Calu3 (cell line): ENCODE data around the gene UBE2O. TPM values are rescaled to one million over a fixed set of nuclear protein-coding genes. Genes with fewer than 3 reads are reported as not detected.

Experiments
- BruUV-seq: library from RNA; stranded (reverse); fragments of 400-500 nt; replicated peaks from 2 replicates; lab custom pipeline; 2021; lab: Mats Ljungman, UMichigan
- CTCF ChIA-PET: fragments of 300-600 bp; sonication (Branson Sonifier 250); formaldehyde crosslinking; loops from one replicate; lab custom pipeline; 2022; ENCODE audit warnings: antibody characterized with exemption; lab: Charles Lee
- DNase-seq: peaks from one replicate; pipeline ENCODE4 v3.0.0; 2022
- H3K27ac Mint-ChIP-seq: one replicate; pipeline ENCODE4 v1.8.0; 2022; ENCODE audit warnings: mixed read lengths; ENCODE audit not compliant: unreplicated experiment
- H3K27me3 Mint-ChIP-seq: one replicate; pipeline ENCODE4 v1.8.0; 2022; ENCODE audit warnings: mixed read lengths; ENCODE audit not compliant: unreplicated experiment
- H3K36me3 Mint-ChIP-seq: one replicate; pipeline ENCODE4 v1.8.0; 2022; ENCODE audit warnings: mild to moderate bottlenecking, moderate library complexity, mixed read lengths; ENCODE audit not compliant: insufficient read depth, unreplicated experiment
- H3K4me1 Mint-ChIP-seq: one replicate; pipeline ENCODE4 v1.8.0; 2022; ENCODE audit warnings: mild to moderate bottlenecking, low read depth, mixed read lengths; ENCODE audit not compliant: unreplicated experiment
- H3K4me3 Mint-ChIP-seq: one replicate; pipeline ENCODE4 v1.8.0; 2022; ENCODE audit warnings: mild to moderate bottlenecking, low read depth, moderate library complexity, mixed read lengths; ENCODE audit not compliant: unreplicated experiment
- H3K9me3 Mint-ChIP-seq: one replicate; pipeline ENCODE4 v1.8.0; 2022; ENCODE audit warnings: low read depth, mixed read lengths; ENCODE audit not compliant: unreplicated experiment
- intact Hi-C: fragments of 100-400 bp; cut with micrococcal nuclease; formaldehyde crosslinking; loops from one replicate; pipeline ENCODE4 v1.10.0; 2022; ENCODE audit not compliant: unreplicated experiment
- total RNA-seq: library from RNA; stranded (reverse); gene quantifications from 2 replicates; pipeline ENCODE4 v1.2.3, GENCODE V29; 2022
- TF ChIP-seq, protein P1 (sequence below): fragments of 200-600 bp; IDR thresholded peaks from one replicate; pipeline ENCODE4 v1.8.0; 2022; ENCODE audit warnings: antibody characterized with exemption; ENCODE audit not compliant: unreplicated experiment

Gene UBE2O
- total RNA-seq, 1 experiment from 2014 or later: 29.0 TPM

DNA sequence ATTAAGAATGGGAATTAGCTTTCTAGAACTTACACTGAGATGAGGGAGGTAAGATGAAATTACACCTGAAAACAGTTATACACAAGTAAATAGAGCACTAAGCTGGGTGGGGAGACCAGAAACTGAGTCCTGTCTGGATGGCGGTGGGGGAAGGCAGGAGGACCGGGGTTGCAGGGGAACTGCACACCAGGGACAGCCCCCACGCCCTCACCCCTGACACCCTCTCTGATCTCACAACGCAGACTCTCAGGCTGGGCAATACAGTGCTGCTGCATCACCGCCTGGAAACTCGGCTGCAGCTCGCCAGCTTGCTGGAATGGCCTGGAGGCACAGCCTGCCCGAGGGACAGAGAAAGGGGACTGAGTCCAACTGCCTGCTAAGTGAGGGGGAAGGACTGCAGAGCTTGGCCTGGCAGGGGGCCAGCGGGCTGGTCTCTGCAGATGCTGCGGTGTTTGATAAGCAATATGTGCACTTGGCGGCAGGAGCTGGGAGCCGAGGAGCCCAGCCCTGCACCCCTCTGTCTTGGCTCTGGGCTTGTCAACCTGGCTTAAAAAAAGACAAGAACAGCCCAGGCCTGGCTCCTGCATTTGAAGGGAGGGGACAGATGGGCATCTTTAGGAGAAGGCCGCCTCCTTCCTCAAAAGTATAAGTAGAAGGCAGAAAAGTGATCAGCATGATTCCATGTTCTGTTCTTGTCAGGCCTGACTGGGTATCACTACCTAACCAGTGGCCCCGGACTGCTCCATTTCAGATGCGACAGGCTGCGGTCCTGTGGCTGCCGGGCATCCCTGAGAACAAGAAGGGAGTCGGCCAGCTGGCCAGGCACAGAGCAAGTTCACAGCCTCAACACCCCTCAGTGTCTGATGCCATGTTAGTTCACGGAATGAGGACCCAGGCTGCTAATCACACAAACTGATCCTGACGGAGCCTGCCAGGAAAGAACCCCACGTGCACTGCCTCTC is 38.3 kb downstream of the UBE2O start:
- CTCF ChIA-PET: no interaction called here
- H3K27ac Mint-ChIP-seq: no peak overlapping the region

DNA sequence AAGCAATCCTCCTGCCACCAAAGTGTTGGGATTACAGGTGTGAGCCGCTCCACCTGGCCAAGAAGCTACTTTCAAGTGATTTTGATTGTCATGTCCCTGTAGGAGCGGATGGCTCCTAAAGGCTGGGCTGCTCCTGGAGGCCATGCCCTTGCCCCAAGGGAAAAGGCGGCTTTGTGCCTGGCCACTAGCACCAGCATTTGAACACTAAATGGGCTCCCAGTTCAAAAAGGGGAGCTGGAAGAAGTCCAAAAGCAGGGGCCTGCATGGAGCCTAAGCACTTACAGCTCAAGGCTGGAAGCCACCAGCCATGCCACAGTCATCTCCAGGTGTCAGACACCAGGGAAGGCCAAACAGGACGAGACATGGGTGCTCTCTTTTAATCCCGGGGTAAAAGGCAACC is 41.7 kb downstream of the UBE2O start:
- TF ChIP-seq, protein P1, sequence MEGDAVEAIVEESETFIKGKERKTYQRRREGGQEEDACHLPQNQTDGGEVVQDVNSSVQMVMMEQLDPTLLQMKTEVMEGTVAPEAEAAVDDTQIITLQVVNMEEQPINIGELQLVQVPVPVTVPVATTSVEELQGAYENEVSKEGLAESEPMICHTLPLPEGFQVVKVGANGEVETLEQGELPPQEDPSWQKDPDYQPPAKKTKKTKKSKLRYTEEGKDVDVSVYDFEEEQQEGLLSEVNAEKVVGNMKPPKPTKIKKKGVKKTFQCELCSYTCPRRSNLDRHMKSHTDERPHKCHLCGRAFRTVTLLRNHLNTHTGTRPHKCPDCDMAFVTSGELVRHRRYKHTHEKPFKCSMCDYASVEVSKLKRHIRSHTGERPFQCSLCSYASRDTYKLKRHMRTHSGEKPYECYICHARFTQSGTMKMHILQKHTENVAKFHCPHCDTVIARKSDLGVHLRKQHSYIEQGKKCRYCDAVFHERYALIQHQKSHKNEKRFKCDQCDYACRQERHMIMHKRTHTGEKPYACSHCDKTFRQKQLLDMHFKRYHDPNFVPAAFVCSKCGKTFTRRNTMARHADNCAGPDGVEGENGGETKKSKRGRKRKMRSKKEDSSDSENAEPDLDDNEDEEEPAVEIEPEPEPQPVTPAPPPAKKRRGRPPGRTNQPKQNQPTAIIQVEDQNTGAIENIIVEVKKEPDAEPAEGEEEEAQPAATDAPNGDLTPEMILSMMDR: no peak
- H3K27me3 Mint-ChIP-seq: no peaks in the 10 kb centered on the region
- CTCF ChIA-PET: interaction anchor here (0.6 to 2.4 kb wide), 2 partner anchors 47 to 152 kb away, joined by 3 to 7 read pairs; no protein-coding TSS in a partner anchor

More for the DNA sequence above, 38.3 kb downstream of the UBE2O start:
- Mint-ChIP-seq H3K9me3 (no peaks in the 10 kb centered on the region), H3K36me3 (no peaks in the 10 kb centered on the region), H3K27me3 (no peaks in the 10 kb centered on the region), H3K4me3 (no peak overlapping the region), H3K4me1 (peaks cover 8% of the 10 kb centered on the region)
- TF ChIP-seq, protein P1: no peak
- no TSS peak for BruUV-seq
- intact Hi-C loops: no loop called here
- DNase-seq: no peak

GRCh38 chr17:76410328-76410965 is 42.5 kb downstream of the UBE2O start:
- intact Hi-C loops: no loop called here
- no peaks in the 10 kb centered on the region for H3K9me3 Mint-ChIP-seq
- no peak overlapping the region for H3K4me3 Mint-ChIP-seq

More for the DNA sequence above, 41.7 kb downstream of the UBE2O start:
- no peaks in the 10 kb centered on the region for H3K9me3 Mint-ChIP-seq
- H3K36me3 Mint-ChIP-seq: no peaks in the 10 kb centered on the region
- DNase-seq: no peak
- intact Hi-C loops: no loop called here
- BruUV-seq: no TSS peak
- H3K4me1 Mint-ChIP-seq: no peaks in the 10 kb centered on the region
- no peak overlapping the region for H3K27ac Mint-ChIP-seq
- no peak overlapping the region for H3K4me3 Mint-ChIP-seq

More at GRCh38 chr17:76410328-76410965, 42.5 kb downstream of the UBE2O start:
- DNase-seq: no peak
- Mint-ChIP-seq H3K36me3 (peaks cover 3% of the 10 kb centered on the region), H3K27ac (no peak overlapping the region), H3K4me1 (no peaks in the 10 kb centered on the region), H3K27me3 (no peaks in the 10 kb centered on the region)
- BruUV-seq: no TSS peak
- CTCF ChIA-PET: interaction anchor here (0.6 to 2.4 kb wide), 3 partner anchors 48 to 328 kb away, joined by 3 to 7 read pairs (median 4); no protein-coding TSS in a partner anchor
- TF ChIP-seq, protein P1: no peak
